Measurements from ENCODE around the gene EPN3.

The EPN3 gene

DNA sequence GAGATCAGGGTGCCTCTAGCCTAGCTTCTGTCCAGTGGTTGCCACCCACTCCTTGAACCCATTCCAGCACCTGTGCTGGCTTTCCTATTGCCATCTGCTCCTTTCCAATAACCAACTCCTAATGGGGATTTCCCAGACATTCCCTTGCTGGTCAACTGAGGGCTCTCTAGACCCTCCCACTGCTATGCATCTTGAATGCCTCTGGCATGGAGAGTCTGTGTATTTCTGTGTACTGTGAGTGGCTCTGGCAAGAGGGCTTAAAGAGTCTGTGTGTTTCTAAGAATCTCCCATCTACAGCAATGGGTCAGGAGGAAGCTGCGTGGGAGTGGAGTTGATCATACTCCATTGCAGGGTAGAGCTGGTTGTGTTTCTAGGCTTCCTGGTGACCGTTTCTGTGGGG lies 11.0 kb upstream of the EPN3 start (continued):
- TF ChIP-seq ZNF610 (tag by site-specific recombination; IDR thresholded peaks at IDR 0.05; ENCODE audit: borderline replicate concordance) (no peak), ZNF214 (tag by site-specific recombination; IDR thresholded peaks at IDR 0.05; ENCODE audit: borderline replicate concordance) (no peak), ZNF146 (tag by site-specific recombination; IDR thresholded peaks at IDR 0.05) (no peak)

DNA sequence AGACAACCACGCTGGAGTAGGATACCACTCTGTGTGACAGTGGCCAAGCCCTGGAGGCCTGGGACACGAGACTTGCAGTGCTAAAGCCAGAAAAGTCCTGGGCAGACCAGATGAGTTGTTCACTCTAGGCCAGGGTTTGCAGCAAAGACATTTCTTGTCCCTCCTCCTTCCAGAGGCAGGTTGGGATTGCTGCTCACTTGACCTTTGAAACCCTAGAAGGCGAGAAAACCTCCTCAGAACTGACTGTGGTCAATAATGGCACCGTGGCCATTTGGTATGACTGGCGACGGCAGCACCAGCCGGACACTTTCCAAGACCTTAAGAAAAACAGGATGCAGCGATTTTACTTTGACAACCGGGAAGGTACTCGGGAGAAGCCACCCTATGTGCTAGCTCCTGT lies 9.8 kb upstream of the EPN3 start:
- CTCF ChIA-PET, result interaction anchor here (0.8 kb wide), 1 partner anchor 18 kb away, joined by 3 read pairs; no protein-coding TSS in a partner anchor
- Histone ChIP-seq H3K4me3 (ENCODE audit: low read depth, low read length) (no peak overlapping the region), H3K4me1 (ENCODE audit: control insufficient read depth, insufficient read depth, low read length) (no peaks in the 10 kb centered on the region), H3K9me3 (ENCODE audit: control insufficient read depth, insufficient read depth, low read depth, low read length) (no peaks in the 10 kb centered on the region), H3K36me3 (ENCODE audit: control insufficient read depth in 2 of 2, insufficient read depth in 1 of 2, low read length in 2 of 2) (no peaks in the 10 kb centered on the region), H3K27ac (ENCODE audit: extremely low read depth, low read depth, low read length) (no peak overlapping the region)
- POLR2A ChIA-PET, result no interaction called here
- TF ChIP-seq ZSCAN5A (tag by site-specific recombination; IDR thresholded peaks at IDR 0.05) (no peak), ZNF202 (tag by site-specific recombination; IDR thresholded peaks at IDR 0.05; ENCODE audit: borderline replicate concordance) (no peak)

DNA sequence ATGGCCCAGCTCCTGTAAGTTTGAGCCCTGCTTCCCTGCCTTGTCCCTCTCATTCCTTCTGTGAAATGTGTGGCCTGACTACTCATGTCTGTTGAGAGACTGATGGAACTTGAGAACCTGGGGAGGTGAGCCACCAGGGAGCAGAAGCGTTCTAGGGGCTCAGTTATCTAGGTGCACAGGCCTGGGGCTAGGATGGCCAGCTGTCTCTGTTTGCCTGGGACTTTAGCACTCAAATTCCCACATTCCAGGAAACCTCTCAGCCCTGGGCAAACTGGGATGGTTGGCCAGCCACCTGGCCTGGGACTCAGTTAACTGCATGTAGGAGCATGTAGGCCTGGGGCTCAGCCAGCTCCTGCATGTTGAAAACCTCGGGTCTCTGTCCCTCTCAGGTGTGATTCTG lies 9.3 kb upstream of the EPN3 start:
- POLR2A ChIA-PET, result no interaction called here
- Histone ChIP-seq H3K27ac (ENCODE audit: extremely low read depth, low read depth, low read length) (no peak overlapping the region), H3K9me3 (ENCODE audit: control insufficient read depth, insufficient read depth, low read depth, low read length) (no peaks in the 10 kb centered on the region), H3K4me1 (ENCODE audit: control insufficient read depth, insufficient read depth, low read length) (no peaks in the 10 kb centered on the region), H3K4me3 (ENCODE audit: low read depth, low read length) (no peak overlapping the region), H3K36me3 (ENCODE audit: control insufficient read depth in 2 of 2, insufficient read depth in 1 of 2, low read length in 2 of 2) (no peaks in the 10 kb centered on the region)
- TF ChIP-seq, protein P1, sequence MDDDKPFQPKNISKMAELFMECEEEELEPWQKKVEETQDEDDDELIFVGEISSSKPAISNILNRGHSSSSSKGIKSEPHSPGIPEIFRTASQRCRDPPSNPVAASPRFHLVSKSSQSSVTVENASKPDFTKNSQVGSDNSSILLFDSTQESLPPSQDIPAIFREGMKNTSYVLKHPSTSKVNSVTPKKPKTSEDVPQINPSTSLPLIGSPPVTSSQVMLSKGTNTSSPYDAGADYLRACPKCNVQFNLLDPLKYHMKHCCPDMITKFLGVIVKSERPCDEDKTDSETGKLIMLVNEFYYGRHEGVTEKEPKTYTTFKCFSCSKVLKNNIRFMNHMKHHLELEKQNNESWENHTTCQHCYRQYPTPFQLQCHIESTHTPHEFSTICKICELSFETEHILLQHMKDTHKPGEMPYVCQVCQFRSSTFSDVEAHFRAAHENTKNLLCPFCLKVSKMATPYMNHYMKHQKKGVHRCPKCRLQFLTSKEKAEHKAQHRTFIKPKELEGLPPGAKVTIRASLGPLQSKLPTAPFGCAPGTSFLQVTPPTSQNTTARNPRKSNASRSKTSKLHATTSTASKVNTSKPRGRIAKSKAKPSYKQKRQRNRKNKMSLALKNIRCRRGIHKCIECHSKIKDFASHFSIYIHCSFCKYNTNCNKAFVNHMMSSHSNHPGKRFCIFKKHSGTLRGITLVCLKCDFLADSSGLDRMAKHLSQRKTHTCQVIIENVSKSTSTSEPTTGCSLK (tag by site-specific recombination; IDR thresholded peaks at IDR 0.05), result no peak
- no peak for TF ChIP-seq ZNF404 (tag by site-specific recombination; IDR thresholded peaks at IDR 0.05)
- TF ChIP-seq, protein P2, sequence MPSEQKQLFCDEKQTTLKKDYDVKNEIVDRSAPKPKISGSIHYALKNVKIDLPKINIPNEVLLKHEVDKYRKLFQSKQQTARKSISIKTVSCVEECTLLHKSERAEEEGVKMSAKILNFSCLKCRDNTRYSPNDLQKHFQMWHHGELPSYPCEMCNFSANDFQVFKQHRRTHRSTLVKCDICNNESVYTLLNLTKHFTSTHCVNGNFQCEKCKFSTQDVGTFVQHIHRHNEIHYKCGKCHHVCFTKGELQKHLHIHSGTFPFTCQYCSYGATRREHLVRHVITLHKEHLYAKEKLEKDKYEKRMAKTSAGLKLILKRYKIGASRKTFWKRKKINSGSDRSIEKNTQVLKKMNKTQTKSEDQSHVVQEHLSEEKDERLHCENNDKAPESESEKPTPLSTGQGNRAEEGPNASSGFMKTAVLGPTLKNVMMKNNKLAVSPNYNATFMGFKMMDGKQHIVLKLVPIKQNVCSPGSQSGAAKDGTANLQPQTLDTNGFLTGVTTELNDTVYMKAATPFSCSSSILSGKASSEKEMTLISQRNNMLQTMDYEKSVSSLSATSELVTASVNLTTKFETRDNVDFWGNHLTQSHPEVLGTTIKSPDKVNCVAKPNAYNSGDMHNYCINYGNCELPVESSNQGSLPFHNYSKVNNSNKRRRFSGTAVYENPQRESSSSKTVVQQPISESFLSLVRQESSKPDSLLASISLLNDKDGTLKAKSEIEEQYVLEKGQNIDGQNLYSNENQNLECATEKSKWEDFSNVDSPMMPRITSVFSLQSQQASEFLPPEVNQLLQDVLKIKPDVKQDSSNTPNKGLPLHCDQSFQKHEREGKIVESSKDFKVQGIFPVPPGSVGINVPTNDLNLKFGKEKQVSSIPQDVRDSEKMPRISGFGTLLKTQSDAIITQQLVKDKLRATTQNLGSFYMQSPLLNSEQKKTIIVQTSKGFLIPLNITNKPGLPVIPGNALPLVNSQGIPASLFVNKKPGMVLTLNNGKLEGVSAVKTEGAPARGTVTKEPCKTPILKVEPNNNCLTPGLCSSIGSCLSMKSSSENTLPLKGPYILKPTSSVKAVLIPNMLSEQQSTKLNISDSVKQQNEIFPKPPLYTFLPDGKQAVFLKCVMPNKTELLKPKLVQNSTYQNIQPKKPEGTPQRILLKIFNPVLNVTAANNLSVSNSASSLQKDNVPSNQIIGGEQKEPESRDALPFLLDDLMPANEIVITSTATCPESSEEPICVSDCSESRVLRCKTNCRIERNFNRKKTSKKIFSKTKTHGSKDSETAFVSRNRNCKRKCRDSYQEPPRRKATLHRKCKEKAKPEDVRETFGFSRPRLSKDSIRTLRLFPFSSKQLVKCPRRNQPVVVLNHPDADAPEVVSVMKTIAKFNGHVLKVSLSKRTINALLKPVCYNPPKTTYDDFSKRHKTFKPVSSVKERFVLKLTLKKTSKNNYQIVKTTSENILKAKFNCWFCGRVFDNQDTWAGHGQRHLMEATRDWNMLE (tag by site-specific recombination; conservative IDR thresholded peaks at IDR 0.05; ENCODE audit: low read depth), result no peak
- no peak for TF ChIP-seq ZNF214 (tag by site-specific recombination; IDR thresholded peaks at IDR 0.05; ENCODE audit: borderline replicate concordance)
- no peak for TF ChIP-seq ZNF48 (tag by site-specific recombination; IDR thresholded peaks at IDR 0.05)
- TF ChIP-seq ZBTB7A (tag by site-specific recombination; IDR thresholded peaks at IDR 0.05; ENCODE audit: low read depth), result no peak
- CTCF ChIA-PET, result interaction anchor here (0.8 kb wide), 1 partner anchor 18 kb away, joined by 3 read pairs; no protein-coding TSS in a partner anchor

DNA sequence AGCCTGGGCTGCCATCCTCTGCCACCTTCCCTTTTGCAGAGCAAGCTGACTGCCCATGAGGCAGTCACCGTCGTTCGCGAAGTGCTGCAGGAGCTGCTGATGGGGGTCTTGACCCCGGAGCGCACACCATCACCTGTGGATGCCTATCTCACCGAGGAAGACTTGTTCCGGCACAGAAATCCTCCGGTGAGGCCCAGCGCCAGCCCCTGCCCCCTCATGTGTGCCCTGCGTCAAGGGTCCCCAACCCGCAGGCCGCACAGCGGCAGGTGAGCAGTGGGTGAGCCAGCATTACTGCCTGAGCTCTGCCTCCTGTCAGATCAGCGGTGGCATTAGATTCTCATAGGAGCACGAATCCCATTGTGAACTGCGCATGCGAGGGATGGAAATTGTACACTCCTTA lies 7.7 kb upstream of the EPN3 start:
- Histone ChIP-seq H3K27ac (ENCODE audit: extremely low read depth, low read depth, low read length) (no peak overlapping the region), H3K4me3 (ENCODE audit: low read depth, low read length) (no peak overlapping the region), H3K36me3 (ENCODE audit: control insufficient read depth in 2 of 2, insufficient read depth in 1 of 2, low read length in 2 of 2) (no peaks in the 10 kb centered on the region), H3K9me3 (ENCODE audit: control insufficient read depth, insufficient read depth, low read depth, low read length) (no peaks in the 10 kb centered on the region), H3K4me1 (ENCODE audit: control insufficient read depth, insufficient read depth, low read length) (no peaks in the 10 kb centered on the region)
- CTCF ChIA-PET, result interaction anchor here (1.6 kb wide), 1 partner anchor 23 kb away, joined by 6 read pairs; no protein-coding TSS in a partner anchor
- POLR2A ChIA-PET, result interaction anchor here (0.6 kb wide), 1 partner anchor 13 kb away, joined by 3 read pairs; no protein-coding TSS in a partner anchor
- TF ChIP-seq ZNF704 (tag by site-specific recombination; IDR thresholded peaks at IDR 0.05) (no peak), ZNF501 (tag by site-specific recombination; IDR thresholded peaks at IDR 0.05) (no peak), SCRT1 (tag by site-specific recombination; IDR thresholded peaks at IDR 0.05; ENCODE audit: borderline replicate concordance) (no peak), ZNF148 (tag by site-specific recombination; IDR thresholded peaks at IDR 0.05; ENCODE audit: borderline replicate concordance) (no peak), ZNF571 (tag by site-specific recombination; IDR thresholded peaks at IDR 0.05) (no peak)

Data from HEK293 (cell line).